Globus pallidus (tissue), 1 donor: ENCODE results near the gene PIK3R6.
A peak's percentile ranks its signal among the peaks of the same experiment; 100 is the strongest.

Source experiments
- DNase-seq: peaks from one replicate; pipeline ENCODE4 v3.0.0-alpha.2; 2015; ENCODE audit warnings: low spot score

Gene PIK3R6

GRCh38 chr17:8793649-8794048, 73.8 kb downstream of the PIK3R6 start:
- no peak for DNase-seq

GRCh38 chr17:8792646-8793045, 74.8 kb downstream of the PIK3R6 start:
- no peak for DNase-seq

- DNase-seq, result no peak
Observed at GRCh38 chr17:8791910-8792270, 75.6 kb downstream of the PIK3R6 start.

GRCh38 chr17:8791248-8791909, 76.1 kb downstream of the PIK3R6 start:
- no peak for DNase-seq

- DNase-seq, result no peak
Observed at GRCh38 chr17:8789743-8790142, 77.7 kb downstream of the PIK3R6 start.

GRCh38 chr17:8788998-8789397, 78.5 kb downstream of the PIK3R6 start:
- no peak for DNase-seq

- DNase-seq, result peak; percentile 16
Observed at GRCh38 chr17:8785547-8786413, 81.7 kb downstream of the PIK3R6 start.

- no peak for DNase-seq
Observed at GRCh38 chr17:8782176-8782575, 85.3 kb downstream of the PIK3R6 start.

- DNase-seq, result no peak
Observed at GRCh38 chr17:8781776-8782175, 85.7 kb downstream of the PIK3R6 start.

GRCh38 chr17:8776881-8777280, 90.6 kb downstream of the PIK3R6 start:
- peak; percentile 24 for DNase-seq

GRCh38 chr17:8776248-8776647, 91.2 kb downstream of the PIK3R6 start:
- DNase-seq, result no peak

- no peak for DNase-seq
Observed at GRCh38 chr17:8766731-8767130, 100.7 kb downstream of the PIK3R6 start.

GRCh38 chr17:8762012-8762411, 105.5 kb downstream of the PIK3R6 start:
- DNase-seq, result no peak

GRCh38 chr17:8758137-8758596, 109.3 kb downstream of the PIK3R6 start, which contains the start of gene SPDYE4:
Gene SPDYE4 (minus strand): TSS chr17:8758546. CDS start chr17:8758382, 164 bp downstream.
- no peak for DNase-seq

- no peak for DNase-seq
Observed at GRCh38 chr17:8757189-8757588, 110.3 kb downstream of the PIK3R6 start.

- no peak for DNase-seq
Observed at GRCh38 chr17:8755590-8756255, 111.8 kb downstream of the PIK3R6 start.

- no peak for DNase-seq
Observed at GRCh38 chr17:8754890-8755289, 112.6 kb downstream of the PIK3R6 start.

GRCh38 chr17:8753976-8754440, 113.5 kb downstream of the PIK3R6 start:
- DNase-seq, result no peak

- no peak for DNase-seq
Observed at GRCh38 chr17:8753136-8753975, 114.1 kb downstream of the PIK3R6 start.
